Frontal cortex (tissue), 4 donors: Measurements from ENCODE around the gene DLG1. TPM values are rescaled to one million over a fixed set of nuclear protein-coding genes. Genes with fewer than 3 reads are reported as not detected.
"Not testable (repeated sequence)": the region's sequence is repeated elsewhere in the genome, so short reads cannot be mapped to it uniquely, and the experiment has no call there.

Experiments used
- DNase-seq, 2 donors: peaks; one replicate each; pipeline ENCODE4 v3.0.0; 2012; ENCODE audit warnings: low spot score in 2 of 2
- FAIRE-seq: peaks from 2 replicates; lab custom pipeline; 2012; peaks lifted over from hg19 to GRCh38; lab: Jason Lieb, UNC
- total RNA-seq: library from RNA; depleted of rRNA; stranded (reverse); fragments of >200 nt; gene quantifications from one replicate; pipeline ENCODE4 v1.2.3, GENCODE V29; 2014
- donor health status: control.
- donor health status: control.
- donor health status: control.

DLG1 gene
- total RNA-seq, 1 donor from 2014 or later: 112 TPM

DNA sequence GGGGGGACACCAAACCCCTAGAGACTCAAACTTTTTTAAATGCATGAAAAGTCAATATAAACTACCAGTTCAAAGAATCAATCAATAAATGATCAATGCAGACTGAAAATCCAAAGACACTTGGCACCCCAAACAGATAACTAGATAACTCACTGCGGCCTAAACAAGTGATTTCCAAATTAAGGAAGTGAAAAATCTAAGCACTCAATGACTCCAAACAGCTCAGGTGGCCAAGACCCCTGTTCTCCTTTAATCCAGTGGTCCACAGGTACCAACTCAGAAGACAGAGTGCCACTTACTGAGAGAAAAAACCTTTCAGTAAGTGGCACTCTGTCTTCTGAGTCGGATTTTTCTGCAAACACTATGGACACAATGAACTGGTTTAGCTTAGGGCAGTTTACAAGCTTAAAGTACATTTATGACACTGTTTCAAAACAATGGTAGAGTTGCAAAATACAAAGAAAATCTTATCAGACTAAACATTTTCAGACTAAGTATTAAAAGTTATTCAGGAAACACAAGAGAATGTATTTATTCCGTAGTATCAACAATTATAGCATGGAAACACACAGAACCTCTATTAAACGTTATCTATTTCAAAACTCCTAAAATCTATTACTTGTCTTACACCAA, 4.7 kb downstream of the DLG1 start:
- DNase-seq (no peak), FAIRE-seq (no peak)

DNA sequence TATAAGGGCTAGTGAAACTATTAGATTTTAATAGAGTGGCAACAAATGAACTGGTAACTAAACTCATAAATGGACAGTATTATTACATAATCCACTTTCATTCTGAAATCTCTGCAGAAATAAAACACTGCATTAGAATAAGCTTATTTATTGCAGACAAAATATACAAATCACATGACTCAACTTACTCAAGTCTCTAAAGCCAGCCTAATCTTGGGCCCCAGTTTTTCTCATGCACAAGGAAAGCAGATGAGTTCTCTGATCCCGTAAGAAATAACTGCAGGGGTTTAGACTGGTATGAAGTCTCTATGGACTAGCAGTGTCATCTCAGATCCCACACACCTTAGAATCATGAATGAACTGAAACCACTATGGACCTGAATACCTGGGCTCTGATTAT, 5.8 kb downstream of the DLG1 start:
- DNase-seq (no peak), FAIRE-seq (no peak)

DNA sequence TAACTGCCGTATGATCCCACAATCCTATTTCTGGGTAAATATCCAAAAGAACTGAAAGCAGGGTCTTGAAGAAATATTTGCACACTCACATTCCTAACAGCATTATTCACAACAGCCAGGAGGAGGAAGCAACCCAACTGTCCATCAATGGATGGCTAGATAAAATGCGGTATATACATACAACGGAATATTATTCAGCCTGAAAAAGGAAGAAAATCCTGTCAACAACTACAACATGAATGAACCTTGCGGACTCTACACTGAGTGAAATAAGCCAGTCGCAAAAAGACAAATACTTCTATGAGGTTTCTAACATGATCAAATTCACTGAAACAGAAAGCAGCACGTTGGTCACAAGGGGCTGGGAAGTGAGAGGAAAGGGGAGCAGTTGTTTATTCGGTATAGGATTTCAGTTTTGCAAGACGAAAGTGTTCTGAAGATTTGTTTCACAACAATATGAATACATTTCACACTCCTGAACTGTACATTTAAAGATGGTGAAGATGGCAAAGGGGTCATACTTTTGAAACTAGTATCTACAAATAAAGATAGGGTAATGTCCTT, 6.2 kb downstream of the DLG1 start:
- DNase-seq (no peak), FAIRE-seq (no peak)

DNA sequence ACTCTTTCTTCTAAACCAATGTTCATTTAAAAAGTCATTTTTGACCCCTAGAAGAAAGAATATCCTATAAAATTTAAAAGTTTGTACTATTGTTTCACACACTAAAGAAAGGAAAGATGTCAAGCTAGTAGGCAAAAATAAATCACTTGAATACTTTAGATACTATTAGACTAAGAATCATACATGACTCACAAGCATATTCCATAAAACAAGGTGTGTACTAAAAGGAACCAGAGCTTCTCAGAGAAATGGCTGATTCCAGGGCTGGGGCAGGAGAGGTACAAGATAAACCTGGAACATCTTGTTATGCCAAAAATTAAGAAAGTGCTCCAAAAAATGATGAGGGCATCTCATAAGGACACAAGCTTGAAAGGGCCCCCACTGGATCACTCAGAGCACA, 8.7 kb downstream of the DLG1 start:
- DNase-seq: no peak
- FAIRE-seq: no peak

DNA sequence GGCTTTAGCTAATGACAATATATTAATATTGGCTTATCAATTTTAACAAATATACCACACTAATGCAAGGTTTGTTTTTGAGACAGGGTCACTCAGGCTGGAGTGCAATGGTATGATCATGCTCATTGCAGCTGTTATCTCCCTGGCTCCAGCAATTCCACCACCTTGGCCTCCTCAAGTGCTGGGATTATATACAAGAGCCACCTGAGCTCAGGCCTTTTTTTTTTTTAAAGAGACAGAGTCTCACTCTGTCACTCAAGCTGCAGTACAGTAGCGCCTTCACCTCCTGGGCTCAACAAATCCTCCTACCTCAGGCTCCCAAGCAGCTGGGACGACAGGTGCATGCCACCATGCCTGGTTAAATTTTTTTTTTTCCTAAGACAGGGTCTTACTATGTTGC, 11.7 kb downstream of the DLG1 start:
- DNase-seq (no peak), FAIRE-seq (no peak)

DNA sequence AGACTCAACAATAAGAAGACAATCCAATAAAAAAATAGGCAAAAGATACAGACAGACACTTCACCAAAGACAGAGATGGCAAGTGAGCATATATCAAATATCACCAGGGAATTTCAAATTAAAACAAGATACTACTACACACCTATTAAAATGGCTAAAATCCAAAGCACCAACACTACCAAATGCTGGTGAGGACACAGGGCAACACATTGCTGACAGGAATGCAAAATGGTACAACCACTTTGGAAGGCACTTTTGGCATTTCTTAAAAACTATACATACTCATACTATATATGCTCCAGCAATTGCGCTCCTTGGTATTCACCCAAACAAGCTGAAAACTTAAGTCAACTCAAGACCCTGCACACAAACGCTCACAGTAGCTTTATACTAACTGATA, 12.9 kb downstream of the DLG1 start:
- FAIRE-seq (no peak), DNase-seq (no peak)

- no peak for DNase-seq
- no peak for FAIRE-seq
Observed at GRCh38 chr3:197283045-197283444, 15.4 kb downstream of the DLG1 start.

- FAIRE-seq (no peak), DNase-seq (no peak)
Observed at GRCh38 chr3:197281849-197282248, 16.6 kb downstream of the DLG1 start.

GRCh38 chr3:197280156-197280555, 18.3 kb downstream of the DLG1 start:
- no peak for DNase-seq
- no peak for FAIRE-seq

DNA sequence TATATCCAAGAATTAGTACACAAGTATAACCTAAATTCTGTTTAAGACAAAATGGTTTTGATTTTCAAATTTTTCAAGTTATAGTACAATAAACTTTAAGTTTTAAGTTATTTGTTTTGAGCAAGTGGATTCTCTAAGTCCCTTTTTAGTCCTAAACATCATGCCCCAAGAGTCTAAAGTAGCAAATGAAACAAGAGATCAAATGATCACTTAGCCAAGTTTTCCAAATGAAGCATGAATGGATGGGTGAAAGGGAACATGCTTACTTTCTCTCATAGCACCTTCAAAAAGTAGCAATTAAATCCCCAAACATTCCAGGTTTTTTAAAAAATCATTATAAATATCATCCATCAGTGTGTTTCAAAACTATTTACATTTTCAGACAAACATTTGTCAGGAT, 19.5 kb downstream of the DLG1 start:
- FAIRE-seq: no peak
- no peak for DNase-seq

- not testable (repeated sequence) for FAIRE-seq
Observed at GRCh38 chr3:197276808-197277207, 21.6 kb downstream of the DLG1 start.

GRCh38 chr3:197270558-197271317, 27.7 kb downstream of the DLG1 start:
- FAIRE-seq: no peak

More at GRCh38 chr3:197276808-197277207, 21.6 kb downstream of the DLG1 start:
- not testable (repeated sequence) for DNase-seq

DNA sequence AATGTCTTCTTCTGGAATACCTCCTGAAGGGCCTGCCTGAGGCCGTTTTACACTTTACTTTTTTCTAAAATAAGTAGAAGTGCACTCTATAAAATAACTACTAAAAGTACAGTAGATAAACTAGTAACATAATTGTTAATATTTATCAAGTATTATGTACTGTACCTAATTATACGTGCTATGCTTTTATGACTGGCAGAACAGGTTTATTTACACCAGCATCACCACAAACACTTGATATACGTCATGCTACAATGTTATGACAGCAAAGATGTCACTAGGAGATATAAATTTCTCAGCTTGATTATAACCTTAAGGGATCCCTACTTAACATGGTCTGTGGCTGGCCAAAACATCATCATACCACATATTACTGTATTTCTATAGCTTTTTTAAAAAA, 29.4 kb downstream of the DLG1 start:
- DNase-seq (no peak), FAIRE-seq (no peak)

More at GRCh38 chr3:197270558-197271317, 27.7 kb downstream of the DLG1 start:
- DNase-seq: no peak

DNA sequence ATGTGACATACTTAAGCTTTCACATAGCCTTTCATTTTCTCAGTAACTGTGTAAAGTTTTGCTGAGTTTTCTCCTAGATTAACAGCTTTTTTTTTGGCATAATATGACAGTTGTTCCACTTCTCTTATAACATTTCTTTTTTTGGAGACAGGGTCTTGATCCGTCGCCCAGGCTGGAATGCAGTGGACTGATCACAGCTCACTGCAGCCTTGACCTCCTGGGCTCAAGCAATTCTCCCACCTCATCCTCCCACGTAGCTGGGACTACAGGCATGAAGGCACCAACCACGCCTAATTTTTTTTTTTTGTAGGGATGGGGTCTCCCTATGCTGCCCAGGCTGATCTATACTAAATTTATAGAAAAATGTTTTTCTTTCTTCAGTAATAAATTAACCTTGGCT, 30.1 kb downstream of the DLG1 start:
- FAIRE-seq: no peak
- DNase-seq: no peak

GRCh38 chr3:197266331-197266730, 32.1 kb downstream of the DLG1 start:
- DNase-seq (no peak), FAIRE-seq (no peak)

- no peak for DNase-seq
- no peak for FAIRE-seq
Observed at GRCh38 chr3:197262709-197263108, 35.7 kb downstream of the DLG1 start.

DNA sequence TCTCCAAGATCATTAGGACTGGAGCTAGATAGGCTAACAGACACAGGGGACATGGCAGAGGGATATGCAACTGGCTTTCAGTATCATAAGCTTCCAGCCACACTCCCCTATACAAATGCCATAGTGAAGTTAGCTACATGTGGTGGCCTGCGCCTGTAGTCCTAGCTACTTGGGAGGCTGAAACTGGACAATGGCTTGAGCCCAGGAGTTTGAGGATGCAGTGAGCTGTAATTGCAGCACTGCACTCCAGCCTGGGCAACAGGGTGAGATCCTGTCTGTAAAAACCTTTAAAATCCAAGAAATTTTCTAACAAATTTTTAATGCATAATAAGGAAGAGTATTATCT, 37.3 kb downstream of the DLG1 start:
- no peak for FAIRE-seq

GRCh38 chr3:197260491-197261163, 37.8 kb downstream of the DLG1 start:
- DNase-seq (no peak), FAIRE-seq (no peak)

More for the DNA sequence above, 37.3 kb downstream of the DLG1 start:
- no peak for DNase-seq

- FAIRE-seq: no peak
Observed at GRCh38 chr3:197259096-197259495, 39.3 kb downstream of the DLG1 start.

GRCh38 chr3:197258168-197258755, 40.1 kb downstream of the DLG1 start:
- FAIRE-seq: no peak
- DNase-seq: no peak

More at GRCh38 chr3:197259096-197259495, 39.3 kb downstream of the DLG1 start:
- DNase-seq: no peak
